Activated CD4-positive, alpha-beta memory T cell treated with anti-CD3 and anti-CD28 coated beads, Interleukin-2, amount 10 ng/mL, durations not matched to agents 7 days and 5 days (primary cell): Measurements from ENCODE around the gene ARHGAP12. TPM values are rescaled to one million over a fixed set of nuclear protein-coding genes. Genes with fewer than 3 reads are reported as not detected.

Experiments used
- CTCF ChIA-PET: fragments of 350-600 bp; sonication (Branson Sonifier 250); formaldehyde crosslinking; loops from one replicate; lab custom pipeline; 2021; ENCODE audit warnings: antibody characterized with exemption, inconsistent platforms; lab: Charles Lee
- POLR2A ChIA-PET: fragments of 350-600 bp; sonication (Branson Sonifier 250); formaldehyde crosslinking; loops from one replicate; lab custom pipeline; 2021; ENCODE audit warnings: antibody characterized with exemption; lab: Charles Lee
- DNase-seq: peaks from one replicate; pipeline ENCODE4 v3.0.0-alpha.2; 2020
- H3K27ac Mint-ChIP-seq: one replicate; pipeline ENCODE4 v1.8.0; 2021; ENCODE audit warnings: mild to moderate bottlenecking, mixed read lengths
- H3K27me3 Mint-ChIP-seq: one replicate; pipeline ENCODE4 v1.8.0; 2021; ENCODE audit warnings: mixed read lengths
- H3K36me3 Mint-ChIP-seq: one replicate; pipeline ENCODE4 v1.8.0; 2021; ENCODE audit warnings: low read depth, mixed read lengths
- H3K4me1 Mint-ChIP-seq: one replicate; pipeline ENCODE4 v1.8.0; 2021; ENCODE audit warnings: mixed read lengths
- H3K4me3 Mint-ChIP-seq: one replicate; pipeline ENCODE4 v1.8.0; 2021; ENCODE audit warnings: mild to moderate bottlenecking, mixed read lengths
- H3K9me3 Mint-ChIP-seq: one replicate; pipeline ENCODE4 v1.8.0; 2021; ENCODE audit warnings: mixed read lengths
- total RNA-seq, 2 experiments: library from RNA; stranded (reverse); gene quantifications; one replicate each; pipeline ENCODE4 v1.2.3, GENCODE V29; 2021

ARHGAP12 gene
- total RNA-seq, 2 experiments from 2014 or later = 10.7 to 12.0 TPM

- CTCF ChIA-PET = no interaction called here
- peaks cover 12% of the 10 kb centered on the region for H3K4me1 Mint-ChIP-seq
- no peaks in the 10 kb centered on the region for H3K9me3 Mint-ChIP-seq
Observed at GRCh38 chr10:31942892-31943291, 14.3 kb upstream of the ARHGAP12 start.

GRCh38 chr10:31942435-31942834 is 13.8 kb upstream of the ARHGAP12 start:
- Mint-ChIP-seq H3K36me3 (no peaks in the 10 kb centered on the region), H3K4me3 (no peak overlapping the region), H3K4me1 (peaks cover 12% of the 10 kb centered on the region), H3K27me3 (peaks cover 3% of the 10 kb centered on the region), H3K9me3 (no peaks in the 10 kb centered on the region), H3K27ac (no peak overlapping the region)
- DNase-seq = no peak
- ChIA-PET CTCF (no interaction called here), POLR2A (interaction anchor here (0.8 kb wide), 1 partner anchor 627 kb away, joined by 3 read pairs; no protein-coding TSS in a partner anchor)

More at GRCh38 chr10:31942892-31943291, 14.3 kb upstream of the ARHGAP12 start:
- DNase-seq = no peak
- Mint-ChIP-seq H3K27ac (no peak overlapping the region), H3K4me3 (no peak overlapping the region), H3K27me3 (peaks cover 3% of the 10 kb centered on the region), H3K36me3 (no peaks in the 10 kb centered on the region)
- POLR2A ChIA-PET = no interaction called here

GRCh38 chr10:31940839-31941653 is 12.4 kb upstream of the ARHGAP12 start:
- Mint-ChIP-seq H3K9me3 (no peaks in the 10 kb centered on the region), H3K4me3 (no peak overlapping the region), H3K4me1 (peaks cover 12% of the 10 kb centered on the region), H3K36me3 (no peaks in the 10 kb centered on the region), H3K27ac (no peak overlapping the region), H3K27me3 (peaks cover 3% of the 10 kb centered on the region)
- POLR2A ChIA-PET = interaction anchor here (0.7 kb wide), 1 partner anchor 8 kb away, joined by 3 read pairs; no protein-coding TSS in a partner anchor
- CTCF ChIA-PET = interaction anchor here (0.6 kb wide), 1 partner anchor 117 kb away, joined by 3 read pairs; no protein-coding TSS in a partner anchor
- no peak for DNase-seq

GRCh38 chr10:31939797-31940708 is 11.4 kb upstream of the ARHGAP12 start:
- Mint-ChIP-seq H3K27ac (no peak overlapping the region), H3K36me3 (no peaks in the 10 kb centered on the region), H3K4me1 (peaks cover 12% of the 10 kb centered on the region), H3K27me3 (peaks cover 3% of the 10 kb centered on the region), H3K4me3 (no peak overlapping the region), H3K9me3 (no peaks in the 10 kb centered on the region)
- POLR2A ChIA-PET = no interaction called here
- DNase-seq = no peak
- CTCF ChIA-PET = interaction anchor here (0.6 kb wide), 1 partner anchor 118 kb away, joined by 3 read pairs; no protein-coding TSS in a partner anchor

GRCh38 chr10:31937371-31937770 is 8.7 kb upstream of the ARHGAP12 start:
- no peaks in the 10 kb centered on the region for H3K9me3 Mint-ChIP-seq
- no peaks in the 10 kb centered on the region for H3K36me3 Mint-ChIP-seq
- peaks cover 12% of the 10 kb centered on the region for H3K4me1 Mint-ChIP-seq
- H3K4me3 Mint-ChIP-seq = no peak overlapping the region
- DNase-seq = no peak
- no peak overlapping the region for H3K27ac Mint-ChIP-seq
- POLR2A ChIA-PET = no interaction called here
- CTCF ChIA-PET = no interaction called here
- H3K27me3 Mint-ChIP-seq = peaks cover 5% of the 10 kb centered on the region

GRCh38 chr10:31936933-31937332 is 8.3 kb upstream of the ARHGAP12 start:
- Mint-ChIP-seq H3K27me3 (peaks cover 7% of the 10 kb centered on the region), H3K36me3 (no peaks in the 10 kb centered on the region), H3K27ac (no peak overlapping the region), H3K4me1 (peaks cover 12% of the 10 kb centered on the region), H3K4me3 (no peak overlapping the region), H3K9me3 (no peaks in the 10 kb centered on the region)
- DNase-seq = no peak
- ChIA-PET POLR2A (no interaction called here), CTCF (no interaction called here)

- CTCF ChIA-PET = interaction anchor here (0.7 kb wide), 1 partner anchor 1156 kb away, joined by 5 read pairs; no protein-coding TSS in a partner anchor
- H3K27ac Mint-ChIP-seq = no peak overlapping the region
- DNase-seq = no peak
- peaks cover 10% of the 10 kb centered on the region for H3K4me1 Mint-ChIP-seq
- no peaks in the 10 kb centered on the region for H3K9me3 Mint-ChIP-seq
- peaks cover 8% of the 10 kb centered on the region for H3K27me3 Mint-ChIP-seq
- POLR2A ChIA-PET = no interaction called here
- H3K36me3 Mint-ChIP-seq = no peaks in the 10 kb centered on the region
- H3K4me3 Mint-ChIP-seq = no peak overlapping the region
Observed at GRCh38 chr10:31936086-31936485, 7.5 kb upstream of the ARHGAP12 start.

GRCh38 chr10:31935678-31936077 is 7.0 kb upstream of the ARHGAP12 start:
- peaks cover 9% of the 10 kb centered on the region for H3K4me1 Mint-ChIP-seq
- no peak for DNase-seq
- POLR2A ChIA-PET = no interaction called here
- CTCF ChIA-PET = interaction anchor here (0.7 kb wide), 1 partner anchor 1156 kb away, joined by 5 read pairs; no protein-coding TSS in a partner anchor
- H3K27ac Mint-ChIP-seq = no peak overlapping the region
- H3K36me3 Mint-ChIP-seq = no peaks in the 10 kb centered on the region
- H3K27me3 Mint-ChIP-seq = peaks cover 9% of the 10 kb centered on the region
- no peaks in the 10 kb centered on the region for H3K9me3 Mint-ChIP-seq
- no peak overlapping the region for H3K4me3 Mint-ChIP-seq

- H3K27ac Mint-ChIP-seq = no peak overlapping the region
- DNase-seq = no peak
- POLR2A ChIA-PET = interaction anchor here (0.6 kb wide), 1 partner anchor 8 kb away, joined by 3 read pairs; no protein-coding TSS in a partner anchor
- CTCF ChIA-PET = interaction anchor here (0.7 kb wide), 1 partner anchor 50 kb away, joined by 4 read pairs; no protein-coding TSS in a partner anchor
- H3K4me1 Mint-ChIP-seq = peaks cover 16% of the 10 kb centered on the region
- H3K9me3 Mint-ChIP-seq = no peaks in the 10 kb centered on the region
- peaks cover 5% of the 10 kb centered on the region for H3K27me3 Mint-ChIP-seq
- H3K36me3 Mint-ChIP-seq = no peaks in the 10 kb centered on the region
- no peak overlapping the region for H3K4me3 Mint-ChIP-seq
Observed at GRCh38 chr10:31932838-31933237, 4.2 kb upstream of the ARHGAP12 start.

GRCh38 chr10:31930856-31931255 is 2.2 kb upstream of the ARHGAP12 start:
- DNase-seq = no peak
- POLR2A ChIA-PET = interaction anchor here (1.1 to 2.2 kb wide), 8 partner anchors 10 to 121 kb away, joined by 3 to 17 read pairs (median 6); no protein-coding TSS in a partner anchor

GRCh38 chr10:31930023-31930751 is 1.6 kb upstream of the ARHGAP12 start:
- ChIA-PET POLR2A (interaction anchor here (1.0 to 2.2 kb wide), 13 partner anchors 9 to 612 kb away, joined by 3 to 17 read pairs (median 5); partner anchors contain the start of gene KIF5B), CTCF (interaction anchor here (0.8 to 2.9 kb wide), 5 partner anchors 53 to 99 kb away, joined by 3 to 12 read pairs (median 5); no protein-coding TSS in a partner anchor)
- H3K4me3 Mint-ChIP-seq = peak overlapping the region; percentile 78
- peak overlapping the region; percentile 71 for H3K27ac Mint-ChIP-seq
- no peaks in the 10 kb centered on the region for H3K9me3 Mint-ChIP-seq
- H3K4me1 Mint-ChIP-seq = peaks cover 37% of the 10 kb centered on the region
- no peaks in the 10 kb centered on the region for H3K36me3 Mint-ChIP-seq
- peak; percentile 68 for DNase-seq
- H3K27me3 Mint-ChIP-seq = peaks cover 8% of the 10 kb centered on the region

More at GRCh38 chr10:31930856-31931255, 2.2 kb upstream of the ARHGAP12 start:
- Mint-ChIP-seq H3K27me3 (peaks cover 8% of the 10 kb centered on the region), H3K27ac (no peak overlapping the region), H3K4me3 (peak overlapping the region; percentile 24), H3K4me1 (peaks cover 35% of the 10 kb centered on the region), H3K36me3 (no peaks in the 10 kb centered on the region), H3K9me3 (no peaks in the 10 kb centered on the region)
- CTCF ChIA-PET = interaction anchor here (0.8 to 2.9 kb wide), 3 partner anchors 69 to 98 kb away, joined by 3 to 12 read pairs (median 5); no protein-coding TSS in a partner anchor
